GM23338 (cell line): ENCODE data around the gene KIAA1549. TPM values are rescaled to one million over a fixed set of nuclear protein-coding genes. Genes with fewer than 3 reads are reported as not detected.

Experiments used
- ATAC-seq: fragments of 200-7000 bp; cut with Tn5 transposase; 3 replicates; pipeline ENCODE4 v1.9.1; 2020
- DNase-seq: peaks from one replicate; pipeline ENCODE4 v3.0.0-alpha.2; 2015; ENCODE audit warnings: low spot score
- H2AFZ ChIP-seq: fragments of 200-600 bp; sonication (generic); 2 replicates; pipeline ENCODE4 v1.8.0; 2016; ENCODE audit warnings: antibody characterized with exemption, mild to moderate bottlenecking, moderate library complexity
- H3F3A ChIP-seq: fragments of 200-600 bp; sonication (generic); replicated peaks from 2 replicates; pipeline ENCODE4 v1.8.0; 2017; ENCODE audit warnings: antibody characterized with exemption, mixed run types, low read depth
- H3K27ac ChIP-seq: fragments of 200-600 bp; sonication (generic); 2 replicates; pipeline ENCODE4 v1.6.1; 2016; ENCODE audit warnings: low read depth
- H3K27me3 ChIP-seq: fragments of 200-600 bp; sonication (generic); 2 replicates; pipeline ENCODE4 v1.8.0; 2016; ENCODE audit warnings: mild to moderate bottlenecking, mixed run types, moderate library complexity; ENCODE audit not compliant: insufficient read depth
- H3K36me3 ChIP-seq: fragments of 200-600 bp; sonication (generic); 2 replicates; pipeline ENCODE4 v1.8.0; 2016; ENCODE audit warnings: mild to moderate bottlenecking; ENCODE audit not compliant: insufficient read depth
- H3K4me1 ChIP-seq: fragments of 200-600 bp; sonication (generic); 2 replicates; pipeline ENCODE4 v1.8.0; 2016; ENCODE audit warnings: mild to moderate bottlenecking, moderate library complexity; ENCODE audit not compliant: insufficient read depth
- H3K4me2 ChIP-seq: fragments of 200-600 bp; sonication (generic); 2 replicates; pipeline ENCODE4 v1.7.1; 2017; ENCODE audit warnings: mixed run types
- H3K4me3 ChIP-seq: fragments of 200-600 bp; sonication (generic); 2 replicates; pipeline ENCODE4 v1.6.1; 2016; ENCODE audit warnings: mixed run types
- H3K79me2 ChIP-seq: fragments of 200-600 bp; sonication (generic); replicated peaks from 2 replicates; pipeline ENCODE4 v1.8.0; 2017; ENCODE audit warnings: mild to moderate bottlenecking; ENCODE audit not compliant: insufficient read depth
- H3K9me2 ChIP-seq: fragments of 200-600 bp; sonication (generic); 2 replicates; pipeline ENCODE4 v1.8.0; 2017; ENCODE audit not compliant: insufficient read depth
- H4K20me1 ChIP-seq: fragments of 200-600 bp; sonication (generic); replicated peaks from 2 replicates; pipeline ENCODE4 v1.8.0; 2017; ENCODE audit warnings: mild to moderate bottlenecking; ENCODE audit not compliant: insufficient read depth
- H3K27ac Mint-ChIP-seq: 2 replicates; pipeline ENCODE4 v1.8.0; 2020; ENCODE audit warnings: inconsistent platforms, mild to moderate bottlenecking, moderate library complexity, mixed read lengths
- H3K27me3 Mint-ChIP-seq: 3 replicates; pipeline ENCODE4 v1.8.0; 2022; ENCODE audit warnings: low read depth, mild to moderate bottlenecking, moderate library complexity, mixed read lengths, inconsistent platforms; ENCODE audit not compliant: insufficient read depth, poor library complexity
- H3K36me3 Mint-ChIP-seq: 3 replicates; pipeline ENCODE4 v1.8.0; 2021; ENCODE audit warnings: low read depth, mild to moderate bottlenecking, inconsistent platforms, moderate library complexity, mixed read lengths
- H3K4me1 Mint-ChIP-seq: 3 replicates; pipeline ENCODE4 v1.8.0; 2020; ENCODE audit warnings: mild to moderate bottlenecking, inconsistent platforms, mixed read lengths
- H3K4me3 Mint-ChIP-seq: 3 replicates; pipeline ENCODE4 v1.8.0; 2021; ENCODE audit warnings: moderate library complexity, mild to moderate bottlenecking, inconsistent platforms, mixed read lengths
- H3K9me3 Mint-ChIP-seq: 3 replicates; pipeline ENCODE4 v1.8.0; 2020; ENCODE audit warnings: moderate library complexity, mild to moderate bottlenecking, inconsistent platforms, mixed read lengths
- CREB1 ChIP-seq: fragments of 250-450 bp; sonication (Bioruptor Pico); IDR thresholded peaks from 2 replicates; pipeline ENCODE4 v1.5.0; 2020; ENCODE audit warnings: low read depth, mild to moderate bottlenecking, moderate library complexity
- ETS1 ChIP-seq: IDR thresholded peaks from 2 replicates; pipeline ENCODE4 v1.6.1; 2016; ENCODE audit warnings: antibody characterized with exemption
- EZH2 ChIP-seq: fragments of 200-600 bp; sonication (generic); IDR thresholded peaks from one replicate; pipeline ENCODE4 v1.8.0; 2017; ENCODE audit warnings: antibody characterized with exemption, mild to moderate bottlenecking, low read depth; ENCODE audit not compliant: unreplicated experiment
- EZH2phosphoT487 ChIP-seq: fragments of 200-600 bp; sonication (generic); IDR thresholded peaks from one replicate; pipeline ENCODE4 v1.8.1; 2018; ENCODE audit warnings: antibody characterized with exemption; ENCODE audit not compliant: unreplicated experiment
- JUNB ChIP-seq: IDR thresholded peaks from one replicate; pipeline ENCODE4 v1.6.1; 2016; ENCODE audit warnings: antibody characterized with exemption; ENCODE audit not compliant: unreplicated experiment
- NANOG ChIP-seq: IDR thresholded peaks from 2 replicates; pipeline ENCODE4 v1.6.1; 2016; ENCODE audit warnings: antibody characterized with exemption, borderline replicate concordance
- POLR2AphosphoS5 ChIP-seq: IDR thresholded peaks from 2 replicates; pipeline ENCODE4 v1.6.1; 2016; ENCODE audit warnings: antibody characterized with exemption, low read depth
- STAT1 ChIP-seq: IDR thresholded peaks from one replicate; pipeline ENCODE4 v1.6.1; 2016; ENCODE audit warnings: antibody characterized with exemption; ENCODE audit not compliant: unreplicated experiment
- ZNF114 ChIP-seq: fragments of 250-450 bp; sonication (Bioruptor Pico); IDR thresholded peaks from 2 replicates; pipeline ENCODE4 v1.5.0; 2020; ENCODE audit warnings: mild to moderate bottlenecking, moderate library complexity
- ZNF331 ChIP-seq: fragments of 250-450 bp; sonication (Bioruptor Pico); IDR thresholded peaks from 2 replicates; pipeline ENCODE4 v1.5.0; 2020; ENCODE audit warnings: low read depth, mild to moderate bottlenecking, moderate library complexity
- ZNF462 ChIP-seq: fragments of 250-450 bp; sonication (Bioruptor Pico); IDR thresholded peaks from 2 replicates; pipeline ENCODE4 v1.5.0; 2020; ENCODE audit warnings: mild to moderate bottlenecking, moderate library complexity
- polyA plus RNA-seq: library from polyadenylated mRNA; unstranded; fragments of >200 nt; fragmentation: Nextera tagmentation; extraction: Ambion mirVana; gene quantifications from 2 replicates; pipeline ENCODE4 v1.2.1, GENCODE V29; 2016
- total RNA-seq: library from RNA; depleted of rRNA; stranded (reverse); fragments of >200 nt; shearing (Covaris generic); gene quantifications from 2 replicates; pipeline ENCODE4 v1.2.3, GENCODE V29; 2014
- TF ChIP-seq, protein P1 (sequence below), 2 experiments: fragments of 200-600 bp in 1 of 2; sonication (generic) in 1 of 2; conservative IDR thresholded peaks; 2 replicates each; pipeline versions ENCODE4 v1.5.1 to v1.6.1; 2016 to 2017; ENCODE audit warnings: antibody characterized with exemption in 2 of 2, low read depth in 2 of 2, mild to moderate bottlenecking in 2 of 2, moderate library complexity in 1 of 2
- TF ChIP-seq, protein P2 (sequence below): IDR thresholded peaks from one replicate; pipeline ENCODE4 v1.6.1; 2018; ENCODE audit warnings: antibody characterized with exemption; ENCODE audit not compliant: unreplicated experiment

KIAA1549 gene
- total and polyA plus RNA-seq, 2 experiments from 2014 or later, result 3.6 to 13.5 TPM

GRCh38 chr7:138918756-138919155 is 62.4 kb downstream of the KIAA1549 start:
- Mint-ChIP-seq H3K36me3 (peaks cover 31% of the 10 kb centered on the region), H3K27me3 (peaks cover 2% of the 10 kb centered on the region), H3K9me3 (no peaks in the 10 kb centered on the region; the same call in 2 of the 3 replicates), H3K4me3 (no peak overlapping the region), H3K4me1 (peaks cover 11% of the 10 kb centered on the region), H3K27ac (no peak overlapping the region)
- no peaks in the 10 kb centered on the region for H3K9me2 ChIP-seq
- H3K4me1 ChIP-seq, result no peaks in the 10 kb centered on the region
- H3K27ac ChIP-seq, result no peak overlapping the region
- no peak overlapping the region for H3K4me2 ChIP-seq
- no peak overlapping the region for H3K4me3 ChIP-seq
- H3K27me3 ChIP-seq, result no peaks in the 10 kb centered on the region
- H3K79me2 ChIP-seq, result peaks cover 32% of the 10 kb centered on the region
- DNase-seq (no peak), ATAC-seq (no peak)
- H2AFZ ChIP-seq, result no peak overlapping the region
- no peaks in the 10 kb centered on the region for H3K36me3 ChIP-seq
- no peaks in the 10 kb centered on the region for H3F3A ChIP-seq
- TF ChIP-seq ZNF462 (CRISPR knock-in tag) (no peak), POLR2AphosphoS5 (no peak), ZNF331 (CRISPR knock-in tag) (no peak), NANOG (no peak), ZNF114 (CRISPR knock-in tag) (no peak), STAT1 (no peak), CREB1 (CRISPR knock-in tag) (no peak), EZH2 (no peak), EZH2phosphoT487 (no peak), JUNB (no peak), ETS1 (no peak)
- TF ChIP-seq, protein P1, sequence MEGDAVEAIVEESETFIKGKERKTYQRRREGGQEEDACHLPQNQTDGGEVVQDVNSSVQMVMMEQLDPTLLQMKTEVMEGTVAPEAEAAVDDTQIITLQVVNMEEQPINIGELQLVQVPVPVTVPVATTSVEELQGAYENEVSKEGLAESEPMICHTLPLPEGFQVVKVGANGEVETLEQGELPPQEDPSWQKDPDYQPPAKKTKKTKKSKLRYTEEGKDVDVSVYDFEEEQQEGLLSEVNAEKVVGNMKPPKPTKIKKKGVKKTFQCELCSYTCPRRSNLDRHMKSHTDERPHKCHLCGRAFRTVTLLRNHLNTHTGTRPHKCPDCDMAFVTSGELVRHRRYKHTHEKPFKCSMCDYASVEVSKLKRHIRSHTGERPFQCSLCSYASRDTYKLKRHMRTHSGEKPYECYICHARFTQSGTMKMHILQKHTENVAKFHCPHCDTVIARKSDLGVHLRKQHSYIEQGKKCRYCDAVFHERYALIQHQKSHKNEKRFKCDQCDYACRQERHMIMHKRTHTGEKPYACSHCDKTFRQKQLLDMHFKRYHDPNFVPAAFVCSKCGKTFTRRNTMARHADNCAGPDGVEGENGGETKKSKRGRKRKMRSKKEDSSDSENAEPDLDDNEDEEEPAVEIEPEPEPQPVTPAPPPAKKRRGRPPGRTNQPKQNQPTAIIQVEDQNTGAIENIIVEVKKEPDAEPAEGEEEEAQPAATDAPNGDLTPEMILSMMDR (conservative IDR thresholded peaks at IDR 0.05; ENCODE audit: low read depth in 2 of 2), result no peak
- TF ChIP-seq, protein P2, sequence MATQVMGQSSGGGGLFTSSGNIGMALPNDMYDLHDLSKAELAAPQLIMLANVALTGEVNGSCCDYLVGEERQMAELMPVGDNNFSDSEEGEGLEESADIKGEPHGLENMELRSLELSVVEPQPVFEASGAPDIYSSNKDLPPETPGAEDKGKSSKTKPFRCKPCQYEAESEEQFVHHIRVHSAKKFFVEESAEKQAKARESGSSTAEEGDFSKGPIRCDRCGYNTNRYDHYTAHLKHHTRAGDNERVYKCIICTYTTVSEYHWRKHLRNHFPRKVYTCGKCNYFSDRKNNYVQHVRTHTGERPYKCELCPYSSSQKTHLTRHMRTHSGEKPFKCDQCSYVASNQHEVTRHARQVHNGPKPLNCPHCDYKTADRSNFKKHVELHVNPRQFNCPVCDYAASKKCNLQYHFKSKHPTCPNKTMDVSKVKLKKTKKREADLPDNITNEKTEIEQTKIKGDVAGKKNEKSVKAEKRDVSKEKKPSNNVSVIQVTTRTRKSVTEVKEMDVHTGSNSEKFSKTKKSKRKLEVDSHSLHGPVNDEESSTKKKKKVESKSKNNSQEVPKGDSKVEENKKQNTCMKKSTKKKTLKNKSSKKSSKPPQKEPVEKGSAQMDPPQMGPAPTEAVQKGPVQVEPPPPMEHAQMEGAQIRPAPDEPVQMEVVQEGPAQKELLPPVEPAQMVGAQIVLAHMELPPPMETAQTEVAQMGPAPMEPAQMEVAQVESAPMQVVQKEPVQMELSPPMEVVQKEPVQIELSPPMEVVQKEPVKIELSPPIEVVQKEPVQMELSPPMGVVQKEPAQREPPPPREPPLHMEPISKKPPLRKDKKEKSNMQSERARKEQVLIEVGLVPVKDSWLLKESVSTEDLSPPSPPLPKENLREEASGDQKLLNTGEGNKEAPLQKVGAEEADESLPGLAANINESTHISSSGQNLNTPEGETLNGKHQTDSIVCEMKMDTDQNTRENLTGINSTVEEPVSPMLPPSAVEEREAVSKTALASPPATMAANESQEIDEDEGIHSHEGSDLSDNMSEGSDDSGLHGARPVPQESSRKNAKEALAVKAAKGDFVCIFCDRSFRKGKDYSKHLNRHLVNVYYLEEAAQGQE, result no peak
- H4K20me1 ChIP-seq, result peaks cover 6% of the 10 kb centered on the region
